ENCODE measurements around the gene GRIFIN. TPM values are rescaled to one million over a fixed set of nuclear protein-coding genes. Genes with fewer than 3 reads are reported as not detected.

Gene GRIFIN
- total RNA-seq, 2 experiments from 2014 or later = not detected

DNA sequence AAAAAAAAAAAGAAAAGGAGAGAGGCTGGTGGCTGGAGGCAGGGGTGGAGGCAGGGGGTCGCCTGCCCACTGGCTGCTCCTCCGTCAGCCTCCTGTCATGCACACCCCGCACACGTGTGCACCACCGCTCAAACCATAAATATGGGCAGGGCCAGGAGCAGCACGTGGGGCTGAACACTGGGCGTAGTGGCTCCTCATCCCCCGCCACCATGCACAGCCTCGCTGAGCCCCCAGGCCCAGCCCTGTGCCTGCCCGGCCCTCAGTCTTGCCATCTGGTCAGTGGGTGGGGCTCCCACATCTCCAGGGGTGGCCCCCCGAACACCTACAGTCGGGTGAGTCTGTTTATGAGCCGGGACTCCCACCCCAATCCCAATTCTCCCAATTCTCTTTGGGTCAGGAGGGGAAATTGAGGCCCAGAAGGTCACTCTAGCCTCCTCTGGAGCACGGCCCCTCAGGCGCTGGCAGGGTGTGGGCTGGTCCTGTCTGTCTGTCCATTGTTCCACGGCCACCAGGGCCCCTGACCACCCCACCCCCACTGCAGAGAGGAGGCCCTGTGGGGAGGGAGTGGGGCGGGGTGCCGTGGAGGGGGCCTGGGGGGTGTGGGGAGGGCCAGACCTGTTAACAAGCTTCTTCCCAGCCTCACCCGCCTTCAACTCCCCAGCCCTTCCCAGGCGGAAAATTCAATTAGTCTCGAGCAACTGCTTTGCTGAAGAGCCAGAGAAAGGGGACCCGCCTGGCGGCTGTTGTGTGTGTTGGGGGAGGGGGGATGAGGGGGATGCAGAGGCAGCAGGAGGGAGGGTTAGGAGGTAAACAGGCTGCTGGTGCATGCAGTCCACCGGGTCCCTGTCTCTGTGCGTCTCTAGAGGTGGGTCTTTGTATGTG is 19.5 kb upstream of the GRIFIN start:
- DNase-seq = no peak
- Mint-ChIP-seq H3K9me3 (ENCODE audit: insufficient read depth) (no peaks in the 10 kb centered on the region), H3K4me1 (ENCODE audit: low read depth) (no peaks in the 10 kb centered on the region), H3K27ac (no peak overlapping the region), H3K27me3 (ENCODE audit: low read depth) (peaks cover 13% of the 10 kb centered on the region), H3K4me3 (no peak overlapping the region), H3K36me3 (ENCODE audit: low read depth) (no peaks in the 10 kb centered on the region)
- ChIA-PET POLR2A (no interaction called here), CTCF (no interaction called here)
- ATAC-seq = no peak

- no peak overlapping the region for H3K27ac Mint-ChIP-seq
- POLR2A ChIA-PET = no interaction called here
- CTCF ChIA-PET = no interaction called here
Measured at GRCh38 chr7:2494191-2495130, 18.3 kb upstream of the GRIFIN start.

DNA sequence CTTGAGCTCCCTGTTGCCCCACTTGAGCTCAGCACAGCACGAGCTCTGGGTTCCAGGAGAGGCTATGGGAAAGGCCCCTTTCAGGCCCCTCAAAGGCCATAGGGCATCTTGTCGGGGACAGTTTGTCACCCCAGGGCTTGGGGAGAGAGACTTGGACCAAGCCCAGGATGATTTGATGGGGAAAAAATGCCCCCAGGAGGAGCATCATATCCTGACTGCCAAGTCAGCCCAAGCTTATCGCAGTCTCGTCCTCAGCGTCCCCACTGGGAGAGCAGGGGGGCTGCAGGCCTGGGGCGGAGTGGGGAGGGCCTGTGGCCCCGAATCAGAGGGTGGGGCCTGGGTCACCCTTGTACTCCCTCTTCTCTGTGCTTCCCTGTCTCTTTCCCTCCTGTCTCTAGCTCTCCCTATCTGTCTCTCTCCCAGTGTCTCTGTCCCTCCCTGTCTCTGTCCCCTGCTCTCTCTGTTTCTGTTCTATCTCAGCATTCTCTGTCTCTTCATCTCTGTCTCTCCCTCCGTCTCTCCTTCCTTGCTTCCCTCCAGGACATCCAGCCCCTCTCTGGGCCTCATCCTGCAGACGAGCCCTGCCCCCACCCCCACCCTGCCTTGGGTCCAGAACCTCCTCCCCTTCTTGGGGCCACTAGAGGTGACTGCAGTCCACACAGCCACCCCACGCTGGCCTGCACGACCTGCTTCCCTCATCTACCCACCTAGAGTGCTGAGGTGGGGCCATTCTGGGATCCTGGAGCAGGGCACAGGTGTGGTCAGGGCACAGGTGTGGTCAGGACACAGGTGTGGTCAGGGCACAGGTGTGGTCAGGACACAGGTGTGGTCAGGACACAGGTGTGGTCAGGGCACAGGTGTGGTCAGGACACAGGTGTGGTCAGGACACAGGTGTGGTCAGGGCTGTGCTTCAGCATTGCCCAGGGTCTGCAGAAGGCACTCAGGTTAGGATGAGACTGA is 17.3 kb upstream of the GRIFIN start:
- H3K9me3 Mint-ChIP-seq (ENCODE audit: insufficient read depth) = no peaks in the 10 kb centered on the region
- H3K27ac Mint-ChIP-seq = no peak overlapping the region
- H3K4me1 Mint-ChIP-seq (ENCODE audit: low read depth) = no peaks in the 10 kb centered on the region
- H3K27me3 Mint-ChIP-seq (ENCODE audit: low read depth) = peaks cover 13% of the 10 kb centered on the region
- ATAC-seq (no peak), DNase-seq (no peak)
- no peak overlapping the region for H3K4me3 Mint-ChIP-seq
- ChIA-PET CTCF (interaction anchor here (1.0 kb wide), 1 partner anchor 13 kb away, joined by 4 read pairs; no protein-coding TSS in a partner anchor), POLR2A (interaction anchor here (1.2 kb wide), 1 partner anchor 10 kb away, joined by 3 read pairs; no protein-coding TSS in a partner anchor)
- H3K36me3 Mint-ChIP-seq (ENCODE audit: low read depth) = no peaks in the 10 kb centered on the region

More at GRCh38 chr7:2494191-2495130, 18.3 kb upstream of the GRIFIN start:
- no peak for ATAC-seq
- Mint-ChIP-seq H3K4me3 (no peak overlapping the region), H3K27me3 (ENCODE audit: low read depth) (peaks cover 11% of the 10 kb centered on the region), H3K9me3 (ENCODE audit: insufficient read depth) (no peaks in the 10 kb centered on the region), H3K4me1 (ENCODE audit: low read depth) (no peaks in the 10 kb centered on the region), H3K36me3 (ENCODE audit: low read depth) (no peaks in the 10 kb centered on the region)
- no peak for DNase-seq

GRCh38 chr7:2492038-2492437 is 15.8 kb upstream of the GRIFIN start:
- CTCF ChIA-PET = no interaction called here
- no peak overlapping the region for H3K4me3 Mint-ChIP-seq
- no peaks in the 10 kb centered on the region for H3K4me1 Mint-ChIP-seq (ENCODE audit: low read depth)
- DNase-seq (no peak), ATAC-seq (no peak)
- peaks cover 13% of the 10 kb centered on the region for H3K27me3 Mint-ChIP-seq (ENCODE audit: low read depth)
- no peaks in the 10 kb centered on the region for H3K9me3 Mint-ChIP-seq (ENCODE audit: insufficient read depth)
- no peaks in the 10 kb centered on the region for H3K36me3 Mint-ChIP-seq (ENCODE audit: low read depth)
- no peak overlapping the region for H3K27ac Mint-ChIP-seq
- POLR2A ChIA-PET = interaction anchor here (1.3 kb wide), 1 partner anchor 19 kb away, joined by 4 read pairs; no protein-coding TSS in a partner anchor

DNA sequence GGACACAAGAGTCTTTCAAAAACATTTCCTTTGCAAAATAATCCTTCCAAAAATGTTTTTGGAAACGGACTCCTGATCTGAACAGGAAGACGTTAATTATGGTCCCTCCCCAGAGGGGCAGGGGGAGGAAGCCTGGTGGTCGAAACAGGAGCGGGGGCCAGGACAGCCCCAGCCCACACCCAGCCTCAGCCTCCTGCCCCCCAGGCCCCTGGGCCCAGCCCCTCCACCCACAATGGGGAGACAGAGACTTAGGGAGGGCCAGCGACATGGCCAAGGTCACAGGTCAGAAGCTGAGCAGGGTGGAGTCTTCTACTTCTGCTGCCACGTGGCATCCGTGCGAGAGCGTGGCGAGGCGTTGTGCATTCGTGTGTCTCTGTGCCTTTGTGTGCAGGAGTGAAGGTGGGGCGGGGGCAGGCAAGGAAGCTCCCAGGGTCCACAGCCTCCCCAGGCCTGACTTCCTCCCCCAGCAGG is 14.0 kb upstream of the GRIFIN start:
- DNase-seq (no peak), ATAC-seq (no peak)
- ChIA-PET POLR2A (no interaction called here), CTCF (no interaction called here)
- H3K4me3 Mint-ChIP-seq = no peak overlapping the region
- no peaks in the 10 kb centered on the region for H3K36me3 Mint-ChIP-seq (ENCODE audit: low read depth)
- peaks cover 13% of the 10 kb centered on the region for H3K27me3 Mint-ChIP-seq (ENCODE audit: low read depth)
- H3K4me1 Mint-ChIP-seq (ENCODE audit: low read depth) = no peaks in the 10 kb centered on the region
- H3K27ac Mint-ChIP-seq = no peak overlapping the region
- no peaks in the 10 kb centered on the region for H3K9me3 Mint-ChIP-seq (ENCODE audit: insufficient read depth)

GRCh38 chr7:2488681-2489080 is 12.5 kb upstream of the GRIFIN start:
- H3K27me3 Mint-ChIP-seq (ENCODE audit: low read depth) = peaks cover 15% of the 10 kb centered on the region
- no peaks in the 10 kb centered on the region for H3K36me3 Mint-ChIP-seq (ENCODE audit: low read depth)
- ChIA-PET POLR2A (no interaction called here), CTCF (interaction anchor here (0.9 to 1.4 kb wide), 3 partner anchors 11 to 20 kb away, joined by 3 to 4 read pairs (median 4); no protein-coding TSS in a partner anchor)
- H3K4me3 Mint-ChIP-seq = no peak overlapping the region
- DNase-seq = no peak
- peak overlapping the region; percentile 39 for H3K27ac Mint-ChIP-seq
- H3K4me1 Mint-ChIP-seq (ENCODE audit: low read depth) = no peaks in the 10 kb centered on the region
- no peak for ATAC-seq
- H3K9me3 Mint-ChIP-seq (ENCODE audit: insufficient read depth) = no peaks in the 10 kb centered on the region

GRCh38 chr7:2488272-2488645 is 12.1 kb upstream of the GRIFIN start:
- ChIA-PET POLR2A (no interaction called here), CTCF (interaction anchor here (0.9 to 1.4 kb wide), 3 partner anchors 10 to 19 kb away, joined by 3 to 4 read pairs (median 4); no protein-coding TSS in a partner anchor)
- DNase-seq = no peak
- no peaks in the 10 kb centered on the region for H3K4me1 Mint-ChIP-seq (ENCODE audit: low read depth)
- H3K27me3 Mint-ChIP-seq (ENCODE audit: low read depth) = peaks cover 15% of the 10 kb centered on the region
- H3K9me3 Mint-ChIP-seq (ENCODE audit: insufficient read depth) = no peaks in the 10 kb centered on the region
- ATAC-seq = no peak
- H3K27ac Mint-ChIP-seq = peak overlapping the region; percentile 39
- H3K36me3 Mint-ChIP-seq (ENCODE audit: low read depth) = no peaks in the 10 kb centered on the region
- H3K4me3 Mint-ChIP-seq = no peak overlapping the region

GRCh38 chr7:2487586-2488271 is 11.5 kb upstream of the GRIFIN start:
- ATAC-seq = no peak
- no peak for DNase-seq
- H3K36me3 Mint-ChIP-seq (ENCODE audit: low read depth) = no peaks in the 10 kb centered on the region
- H3K4me1 Mint-ChIP-seq (ENCODE audit: low read depth) = no peaks in the 10 kb centered on the region
- H3K27me3 Mint-ChIP-seq (ENCODE audit: low read depth) = peaks cover 18% of the 10 kb centered on the region
- H3K4me3 Mint-ChIP-seq = no peak overlapping the region
- H3K9me3 Mint-ChIP-seq (ENCODE audit: insufficient read depth) = no peaks in the 10 kb centered on the region
- ChIA-PET CTCF (interaction anchor here (0.9 to 1.4 kb wide), 3 partner anchors 10 to 19 kb away, joined by 3 to 4 read pairs (median 4); no protein-coding TSS in a partner anchor), POLR2A (no interaction called here)
- H3K27ac Mint-ChIP-seq = no peak overlapping the region

- Mint-ChIP-seq H3K4me3 (no peak overlapping the region), H3K27ac (no peak overlapping the region), H3K4me1 (ENCODE audit: low read depth) (no peaks in the 10 kb centered on the region), H3K27me3 (ENCODE audit: low read depth) (peaks cover 7% of the 10 kb centered on the region), H3K9me3 (ENCODE audit: insufficient read depth) (no peaks in the 10 kb centered on the region), H3K36me3 (ENCODE audit: low read depth) (no peaks in the 10 kb centered on the region)
- POLR2A ChIA-PET = no interaction called here
- ATAC-seq (no peak), DNase-seq (no peak)
- CTCF ChIA-PET = no interaction called here
Measured at GRCh38 chr7:2484868-2485267, 8.7 kb upstream of the GRIFIN start.

GRCh38 chr7:2483494-2483893 is 7.3 kb upstream of the GRIFIN start:
- ATAC-seq = no peak
- POLR2A ChIA-PET = interaction anchor here (1.1 kb wide), 1 partner anchor 39 kb away, joined by 3 read pairs; no protein-coding TSS in a partner anchor
- no peaks in the 10 kb centered on the region for H3K36me3 Mint-ChIP-seq (ENCODE audit: low read depth)
- H3K27me3 Mint-ChIP-seq (ENCODE audit: low read depth) = peaks cover 8% of the 10 kb centered on the region
- CTCF ChIA-PET = interaction anchor here (1.3 kb wide), 1 partner anchor 14 kb away, joined by 3 read pairs; no protein-coding TSS in a partner anchor
- DNase-seq = no peak
- no peak overlapping the region for H3K4me3 Mint-ChIP-seq
- H3K4me1 Mint-ChIP-seq (ENCODE audit: low read depth) = peaks cover 7% of the 10 kb centered on the region
- H3K27ac Mint-ChIP-seq = no peak overlapping the region
- no peaks in the 10 kb centered on the region for H3K9me3 Mint-ChIP-seq (ENCODE audit: insufficient read depth)
